Epithelial cell of esophagus (primary cell): Measurements from ENCODE around the gene CLDN5.

Experiments used
- DNase-seq: peaks from one replicate; pipeline ENCODE4 v3.0.0; 2010; ENCODE audit warnings: low read depth
- H3K4me3 ChIP-seq: 2 replicates; pipeline ENCODE4 v1.5.1; 2011; ENCODE audit warnings: mild to moderate bottlenecking, low read length, control low read depth
- TF ChIP-seq, protein P1 (sequence below): IDR thresholded peaks from 2 replicates; pipeline ENCODE4 v1.5.1; 2011; ENCODE audit warnings: low read depth, mild to moderate bottlenecking, low read length, control low read depth, inconsistent platforms; ENCODE audit not compliant: insufficient read depth; ENCODE audit errors: missing control alignments

The CLDN5 gene

DNA sequence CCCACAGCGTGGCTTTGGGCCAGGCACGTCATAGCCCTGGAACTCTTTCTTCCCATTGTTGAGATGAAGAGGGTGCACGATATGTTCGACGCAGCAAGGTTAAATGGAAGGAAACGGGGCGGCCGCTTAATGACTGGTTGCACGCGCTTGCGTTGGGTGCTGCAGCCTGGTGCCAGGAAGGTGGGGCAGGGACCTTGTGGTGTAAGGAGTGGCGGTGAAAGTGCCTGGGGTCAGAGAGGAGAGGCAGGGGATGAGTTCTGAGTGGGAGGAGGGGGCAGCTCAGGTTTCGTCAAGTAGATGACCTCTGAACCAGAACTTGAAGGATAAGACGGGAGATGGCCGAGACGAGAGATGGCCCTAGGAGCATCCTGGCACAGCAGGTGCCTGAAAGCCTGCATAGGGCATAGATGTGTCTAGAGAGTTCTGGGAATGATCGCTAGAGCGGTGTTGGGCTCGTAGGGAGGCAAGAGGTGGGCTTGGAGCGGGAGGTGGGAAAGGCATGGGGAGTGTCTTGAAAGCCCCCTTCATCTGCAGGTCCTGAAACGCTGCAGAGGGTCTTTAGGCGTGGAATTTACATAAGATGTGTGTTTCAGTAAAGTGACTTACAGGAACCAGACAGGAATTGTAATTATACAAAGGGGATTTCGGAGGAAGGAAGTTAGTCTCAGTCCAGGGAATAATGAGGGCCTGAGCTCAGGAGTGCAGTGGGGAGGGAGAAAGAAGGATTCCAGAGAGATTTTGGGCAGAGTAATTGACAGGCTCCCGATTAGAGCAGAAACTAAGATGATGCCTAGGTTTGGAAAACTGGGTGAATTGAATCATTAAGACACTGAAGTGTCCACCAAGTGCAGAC is 43.2 kb upstream of the CLDN5 start:
- H3K4me3 ChIP-seq = no peak overlapping the region
- TF ChIP-seq, protein P1, sequence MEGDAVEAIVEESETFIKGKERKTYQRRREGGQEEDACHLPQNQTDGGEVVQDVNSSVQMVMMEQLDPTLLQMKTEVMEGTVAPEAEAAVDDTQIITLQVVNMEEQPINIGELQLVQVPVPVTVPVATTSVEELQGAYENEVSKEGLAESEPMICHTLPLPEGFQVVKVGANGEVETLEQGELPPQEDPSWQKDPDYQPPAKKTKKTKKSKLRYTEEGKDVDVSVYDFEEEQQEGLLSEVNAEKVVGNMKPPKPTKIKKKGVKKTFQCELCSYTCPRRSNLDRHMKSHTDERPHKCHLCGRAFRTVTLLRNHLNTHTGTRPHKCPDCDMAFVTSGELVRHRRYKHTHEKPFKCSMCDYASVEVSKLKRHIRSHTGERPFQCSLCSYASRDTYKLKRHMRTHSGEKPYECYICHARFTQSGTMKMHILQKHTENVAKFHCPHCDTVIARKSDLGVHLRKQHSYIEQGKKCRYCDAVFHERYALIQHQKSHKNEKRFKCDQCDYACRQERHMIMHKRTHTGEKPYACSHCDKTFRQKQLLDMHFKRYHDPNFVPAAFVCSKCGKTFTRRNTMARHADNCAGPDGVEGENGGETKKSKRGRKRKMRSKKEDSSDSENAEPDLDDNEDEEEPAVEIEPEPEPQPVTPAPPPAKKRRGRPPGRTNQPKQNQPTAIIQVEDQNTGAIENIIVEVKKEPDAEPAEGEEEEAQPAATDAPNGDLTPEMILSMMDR = no peak
- DNase-seq = no peak

DNA sequence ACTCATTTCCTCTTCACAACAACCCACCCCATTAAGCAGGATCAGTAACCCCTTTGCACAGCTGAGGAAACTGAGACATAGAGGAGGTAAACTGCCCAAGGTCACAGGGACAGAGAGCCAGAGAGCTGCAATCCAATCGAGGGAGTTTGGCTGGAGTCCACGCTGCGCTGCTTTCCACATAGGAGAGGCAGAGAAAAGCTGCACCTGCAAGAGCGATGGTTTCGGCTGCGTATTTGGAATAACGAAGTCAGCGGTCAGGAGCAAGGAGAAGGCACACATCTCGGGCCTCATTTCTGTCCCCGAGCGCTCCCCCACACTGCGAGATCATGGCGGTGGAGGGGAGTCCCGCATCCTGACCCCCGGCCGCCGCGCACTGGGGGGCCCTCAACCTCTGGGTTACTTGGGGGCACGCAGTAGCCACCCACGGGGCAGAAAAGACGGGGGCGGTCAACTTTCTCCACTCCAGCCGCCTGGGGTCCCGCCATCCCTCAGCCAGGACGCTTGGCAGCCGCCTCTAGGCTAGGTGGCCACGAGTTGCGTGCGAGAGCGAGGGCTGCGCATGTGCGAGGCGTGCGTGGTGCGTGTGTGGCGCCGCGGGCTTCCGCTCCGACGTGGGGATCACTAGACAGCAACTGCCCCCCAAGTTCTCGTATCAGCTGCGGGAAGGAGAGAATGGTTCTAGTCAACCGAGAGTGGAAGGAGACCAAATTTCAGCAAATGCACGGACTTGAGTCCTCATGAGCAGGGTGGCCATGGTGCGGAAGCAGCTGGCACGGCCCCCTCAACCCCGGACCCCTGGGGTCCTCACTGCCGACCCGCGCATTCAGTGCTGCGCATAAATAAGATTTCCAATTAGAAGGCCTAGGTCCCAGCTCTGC is 42.3 kb upstream of the CLDN5 start:
- TF ChIP-seq, protein P1 = no peak
- DNase-seq = no peak
- H3K4me3 ChIP-seq = no peak overlapping the region

DNA sequence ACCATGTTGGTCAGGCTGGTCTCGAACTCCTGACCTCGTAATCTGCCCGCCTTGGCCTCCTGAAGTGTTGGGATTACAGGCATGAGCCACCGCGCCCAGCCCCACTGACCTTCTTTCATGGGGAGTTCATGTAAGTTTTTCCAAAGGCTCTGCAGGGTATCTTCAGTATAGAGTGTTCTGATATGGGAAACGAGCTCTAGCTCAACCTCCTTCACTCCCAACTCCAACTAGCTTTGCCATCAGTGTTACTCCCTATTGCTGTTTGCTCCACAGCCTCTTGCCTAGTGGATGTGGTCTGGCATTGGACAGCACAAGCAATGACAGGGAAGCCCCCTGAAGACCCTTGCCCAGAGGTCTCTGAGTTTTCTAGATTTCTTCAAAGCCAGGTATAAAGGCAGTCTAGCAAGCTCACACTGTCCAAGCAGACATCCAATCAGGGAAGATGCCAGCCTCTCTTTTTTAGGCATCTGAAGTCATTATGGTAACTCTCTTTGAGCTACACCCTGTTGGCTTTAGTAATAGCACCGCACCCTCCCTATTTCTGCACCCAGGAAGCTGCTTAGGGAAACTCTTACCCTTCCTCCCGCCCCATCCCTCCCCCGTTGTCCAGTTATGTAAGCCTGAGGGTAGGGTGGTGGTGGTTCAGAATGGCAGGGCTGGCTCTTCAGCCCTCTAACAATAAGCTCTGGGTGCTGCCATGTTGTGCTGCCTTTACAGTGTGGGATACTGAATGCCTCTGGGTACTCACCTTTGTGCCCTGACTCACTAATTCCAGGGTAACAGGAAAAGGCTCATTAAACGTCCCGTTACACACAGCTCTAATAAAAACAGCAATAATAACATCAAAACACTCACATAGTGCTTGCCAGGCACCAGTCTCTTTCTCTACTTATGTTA is 41.4 kb upstream of the CLDN5 start:
- peak; percentile 50 for DNase-seq
- TF ChIP-seq, protein P1 = no peak
- H3K4me3 ChIP-seq = no peak overlapping the region

DNA sequence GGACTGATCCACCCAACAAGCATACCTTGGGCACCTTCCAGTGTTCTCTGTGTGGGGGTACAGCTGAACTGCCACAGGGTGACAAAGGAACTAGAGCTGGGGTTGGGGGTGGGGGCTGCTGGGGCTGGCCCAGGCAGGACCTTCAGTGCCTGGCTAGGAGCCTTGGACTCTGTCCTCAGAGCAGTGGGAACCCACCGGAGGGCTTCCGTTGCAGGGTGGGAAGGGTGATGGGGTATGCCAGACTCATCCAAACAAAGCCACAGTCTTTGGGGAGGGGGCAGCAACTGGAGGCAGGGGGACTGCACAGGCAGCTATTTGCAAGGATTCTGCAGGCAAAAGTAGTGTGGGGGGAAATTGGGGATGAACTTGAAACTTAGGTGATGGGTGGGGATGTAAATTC is 35.7 kb upstream of the CLDN5 start:
- H3K4me3 ChIP-seq = no peak overlapping the region
- DNase-seq = no peak
- TF ChIP-seq, protein P1 = no peak

DNA sequence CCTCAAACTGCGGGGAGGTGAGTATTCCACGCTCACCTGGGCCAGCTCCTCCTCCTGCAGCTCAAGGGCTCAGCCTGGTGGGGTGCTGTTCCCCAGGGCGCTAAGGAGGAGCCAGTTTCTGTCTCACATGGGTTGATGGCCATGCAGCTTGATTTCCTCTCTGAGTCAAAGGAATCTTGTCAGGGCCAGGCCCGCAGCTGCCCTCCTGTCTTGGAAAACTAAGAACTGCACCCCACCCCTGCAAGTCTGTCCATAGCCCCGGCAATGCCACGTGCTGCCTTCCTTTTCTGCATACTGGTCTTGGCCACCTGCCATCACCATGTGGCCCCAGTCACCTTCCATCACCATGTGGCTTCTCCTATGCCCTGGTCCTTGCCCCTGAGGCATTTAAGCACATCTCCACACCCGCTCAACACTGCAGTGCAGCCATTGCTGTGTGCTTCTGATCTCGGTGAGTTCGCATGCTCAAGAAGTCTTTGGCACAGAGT is 35.2 kb upstream of the CLDN5 start:
- H3K4me3 ChIP-seq = no peak overlapping the region
- TF ChIP-seq, protein P1 = peak; percentile 20
- peak; percentile 52 for DNase-seq

DNA sequence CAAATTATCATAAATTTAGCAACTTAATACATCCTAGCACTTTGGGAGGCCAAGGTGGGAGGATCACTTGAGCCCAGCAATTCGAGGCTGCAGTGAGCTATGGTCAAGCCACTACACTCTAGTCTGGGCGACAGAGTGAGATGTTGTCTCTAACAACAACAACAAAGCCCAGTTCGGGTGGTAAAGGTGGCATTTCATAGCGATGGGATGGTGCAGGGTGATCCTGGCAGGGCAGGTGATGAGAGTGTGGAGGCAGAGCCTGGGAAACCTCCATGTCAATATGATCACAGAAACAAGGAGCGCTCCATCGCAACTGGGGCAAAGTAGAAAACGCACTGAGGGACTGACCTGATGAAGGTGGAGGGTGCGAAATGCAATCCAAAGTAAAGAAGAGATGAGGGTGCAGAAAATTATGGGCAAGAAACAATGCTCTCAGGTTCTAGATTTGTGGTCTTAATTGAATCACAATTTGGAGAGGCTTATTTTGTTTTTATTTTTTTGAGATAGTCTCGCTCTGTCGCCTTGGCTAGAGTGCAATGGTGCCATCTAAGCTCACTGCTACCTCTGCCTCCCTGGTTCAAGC is 32.8 kb upstream of the CLDN5 start:
- TF ChIP-seq, protein P1 = no peak
- no peak for DNase-seq
- no peak overlapping the region for H3K4me3 ChIP-seq
